ENCODE measurements around the gene UTP4.
"Not testable (repeated sequence)": the region's sequence is repeated elsewhere in the genome, so short reads cannot be mapped to it uniquely, and the experiment has no call there.

The UTP4 gene

GRCh38 chr16:69111216-69111875 lies 21.1 kb upstream of the UTP4 start:
- DNase-seq = no peak

GRCh38 chr16:69111876-69112230 lies 20.6 kb upstream of the UTP4 start:
- DNase-seq = no peak

- no peak for DNase-seq
Measured at GRCh38 chr16:69112285-69113129, 19.9 kb upstream of the UTP4 start.

GRCh38 chr16:69113216-69113615 lies 19.2 kb upstream of the UTP4 start:
- DNase-seq = no peak

DNA sequence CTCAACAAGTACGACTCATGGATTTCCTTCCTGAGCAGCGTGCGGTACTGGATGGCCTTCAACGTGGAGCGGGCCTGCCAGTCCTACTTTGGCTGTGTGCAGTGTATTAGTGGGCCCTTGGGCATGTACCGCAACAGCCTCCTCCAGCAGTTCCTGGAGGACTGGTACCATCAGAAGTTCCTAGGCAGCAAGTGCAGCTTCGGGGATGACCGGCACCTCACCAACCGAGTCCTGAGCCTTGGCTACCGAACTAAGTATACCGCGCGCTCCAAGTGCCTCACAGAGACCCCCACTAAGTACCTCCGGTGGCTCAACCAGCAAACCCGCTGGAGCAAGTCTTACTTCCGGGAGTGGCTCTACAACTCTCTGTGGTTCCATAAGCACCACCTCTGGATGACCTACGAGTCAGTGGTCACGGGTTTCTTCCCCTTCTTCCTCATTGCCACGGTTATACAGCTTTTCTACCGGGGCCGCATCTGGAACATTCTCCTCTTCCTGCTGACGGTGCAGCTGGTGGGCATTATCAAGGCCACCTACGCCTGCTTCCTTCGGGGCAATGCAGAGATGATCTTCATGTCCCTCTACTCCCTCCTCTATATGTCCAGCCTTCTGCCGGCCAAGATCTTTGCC lies 18.0 kb upstream of the UTP4 start:
- DNase-seq = no peak

DNA sequence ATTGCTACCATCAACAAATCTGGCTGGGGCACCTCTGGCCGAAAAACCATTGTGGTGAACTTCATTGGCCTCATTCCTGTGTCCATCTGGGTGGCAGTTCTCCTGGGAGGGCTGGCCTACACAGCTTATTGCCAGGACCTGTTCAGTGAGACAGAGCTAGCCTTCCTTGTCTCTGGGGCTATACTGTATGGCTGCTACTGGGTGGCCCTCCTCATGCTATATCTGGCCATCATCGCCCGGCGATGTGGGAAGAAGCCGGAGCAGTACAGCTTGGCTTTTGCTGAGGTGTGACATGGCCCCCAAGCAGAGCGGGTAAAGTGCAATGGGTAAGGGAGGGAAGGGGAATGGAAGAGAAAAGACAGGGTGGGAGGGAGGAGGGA lies 17.5 kb upstream of the UTP4 start:
- no peak for DNase-seq

GRCh38 chr16:69115361-69115760 lies 17.1 kb upstream of the UTP4 start:
- no peak for DNase-seq

DNA sequence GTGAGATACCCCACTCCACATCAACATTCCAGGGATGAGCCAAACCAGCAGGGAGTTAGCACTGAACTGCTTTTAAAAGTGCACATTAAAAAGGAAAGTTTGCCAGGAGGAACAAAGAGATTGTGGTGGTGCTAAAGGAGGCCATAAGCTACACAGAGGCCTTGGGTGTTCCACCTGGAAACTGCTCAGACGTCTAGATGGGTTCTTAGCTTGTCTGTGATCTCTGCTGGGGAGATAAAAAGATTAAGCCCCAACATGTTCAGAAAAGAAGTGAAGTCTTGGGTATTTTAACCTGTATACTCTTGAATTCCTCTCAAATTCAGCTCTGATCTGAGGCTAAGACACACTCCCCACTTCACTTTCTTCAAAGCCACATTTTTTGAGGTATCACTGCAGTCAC lies 16.6 kb upstream of the UTP4 start:
- no peak for DNase-seq

- no peak for DNase-seq
Measured at GRCh38 chr16:69116256-69116875, 16.1 kb upstream of the UTP4 start.

- DNase-seq = no peak
Measured at GRCh38 chr16:69116906-69117305, 15.5 kb upstream of the UTP4 start.

DNA sequence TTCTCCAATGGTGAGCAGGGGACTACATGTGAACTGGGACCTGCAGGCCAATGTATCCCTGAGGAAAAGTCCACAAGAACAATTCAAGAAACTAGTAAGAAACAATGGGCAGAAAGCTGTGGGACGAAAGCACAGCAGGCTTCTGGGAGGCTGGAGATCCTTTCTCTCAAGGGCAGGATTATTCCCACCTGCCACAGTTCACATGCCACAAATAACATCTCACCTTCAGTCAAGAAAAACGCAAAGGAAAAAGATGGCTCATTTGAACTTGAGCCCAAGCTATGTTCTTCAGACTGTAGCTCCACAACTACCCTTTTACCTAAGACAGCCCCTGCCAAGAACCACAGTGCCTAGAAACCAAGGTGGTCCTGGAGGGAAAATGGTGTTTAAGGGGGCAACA lies 14.0 kb upstream of the UTP4 start:
- DNase-seq = no peak

DNA sequence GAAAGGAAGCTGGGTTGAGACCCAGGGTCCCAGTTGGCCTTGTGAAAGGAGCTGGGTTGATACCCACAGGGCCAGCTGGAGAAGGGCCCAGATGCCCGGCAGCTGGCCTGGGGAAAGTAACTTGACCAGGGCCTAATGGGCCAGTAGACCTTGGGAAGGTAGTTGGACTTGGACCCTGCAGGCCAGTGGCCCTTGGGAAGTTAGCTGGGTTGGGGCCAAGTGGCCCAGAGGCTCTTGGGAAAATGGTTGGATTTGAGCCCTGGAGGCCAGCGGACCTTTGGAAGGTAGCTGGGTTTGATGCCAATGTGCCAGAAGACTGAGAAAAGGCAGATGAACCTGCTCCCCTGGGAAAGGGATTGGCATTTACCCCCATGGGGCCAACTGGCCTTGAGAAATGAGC lies 13.5 kb upstream of the UTP4 start:
- no peak for DNase-seq

DNA sequence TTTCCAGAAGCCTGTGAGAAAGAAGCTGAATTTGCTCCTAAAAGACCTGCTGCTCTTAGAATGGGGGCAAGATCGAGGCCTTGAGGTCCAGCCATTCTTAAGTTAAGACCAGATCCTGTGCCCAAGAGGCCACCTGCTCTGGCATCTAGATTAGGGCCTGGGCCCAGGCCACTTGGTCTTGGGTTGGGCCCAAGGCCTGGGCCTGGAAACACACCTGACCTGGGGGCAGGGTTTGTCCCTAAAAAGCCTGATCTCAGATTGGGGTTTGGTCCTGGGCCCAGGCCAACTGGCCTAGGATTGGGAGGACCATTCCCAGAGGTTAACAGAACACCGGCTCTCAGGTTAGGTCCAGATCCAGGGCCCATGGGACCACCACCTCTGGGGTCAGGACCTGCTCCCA lies 12.9 kb upstream of the UTP4 start:
- DNase-seq = no peak

DNA sequence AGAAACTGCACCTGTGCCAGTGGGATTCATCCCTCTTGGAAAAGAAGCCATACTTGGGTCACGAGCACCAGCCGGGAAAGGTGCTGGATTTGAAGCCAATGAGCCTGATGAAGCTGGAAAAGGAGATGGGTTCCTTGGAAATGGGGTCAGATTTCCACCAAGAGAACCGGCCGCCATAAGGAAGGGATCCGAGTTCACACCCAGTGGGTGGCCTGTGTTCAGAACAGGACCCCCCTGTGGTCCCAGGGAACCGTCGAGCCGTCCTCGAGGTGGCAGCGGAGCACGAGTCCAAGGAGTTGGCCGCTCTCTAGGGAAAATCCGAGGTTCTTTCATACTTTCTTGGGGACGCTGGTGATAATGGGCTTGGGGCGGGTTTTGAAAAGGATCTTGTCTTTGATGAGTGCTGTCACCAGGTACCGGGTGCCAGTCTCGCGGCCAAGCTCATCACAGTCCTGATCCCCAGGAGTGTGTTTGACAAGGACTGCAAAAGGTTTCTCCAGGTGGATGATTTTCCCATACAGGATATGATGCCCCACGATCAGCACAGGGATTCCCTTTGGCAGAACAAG lies 12.3 kb upstream of the UTP4 start:
- DNase-seq = no peak

DNA sequence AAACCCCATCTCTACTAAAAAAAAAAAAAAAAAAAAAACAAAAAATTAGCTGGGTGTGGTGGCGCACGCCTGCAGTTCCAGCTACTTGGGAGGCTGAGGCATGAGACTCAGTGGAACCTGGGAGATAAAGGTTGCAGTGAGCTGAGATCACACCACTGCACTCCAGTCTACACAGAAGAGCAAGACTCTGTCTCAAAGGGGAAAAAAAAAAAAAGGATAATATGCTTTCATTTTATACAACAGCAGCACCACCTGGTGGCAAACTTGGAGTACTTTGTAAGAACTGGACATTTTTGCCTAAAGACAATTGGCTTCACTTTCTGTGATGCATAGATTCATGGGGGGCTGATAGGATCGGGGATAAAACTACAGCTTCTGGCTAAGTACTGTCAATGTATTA lies 8.5 kb upstream of the UTP4 start:
- no peak for DNase-seq

GRCh38 chr16:69124406-69124805 lies 8.0 kb upstream of the UTP4 start:
- DNase-seq = not testable (repeated sequence)

GRCh38 chr16:69124961-69125360 lies 7.5 kb upstream of the UTP4 start:
- not testable (repeated sequence) for DNase-seq

- no peak for DNase-seq
Measured at GRCh38 chr16:69126221-69126620, 6.2 kb upstream of the UTP4 start.

- DNase-seq = not testable (repeated sequence)
Measured at GRCh38 chr16:69126801-69127200, 5.6 kb upstream of the UTP4 start.

GRCh38 chr16:69127966-69128510 lies 4.4 kb upstream of the UTP4 start:
- DNase-seq = no peak

DNA sequence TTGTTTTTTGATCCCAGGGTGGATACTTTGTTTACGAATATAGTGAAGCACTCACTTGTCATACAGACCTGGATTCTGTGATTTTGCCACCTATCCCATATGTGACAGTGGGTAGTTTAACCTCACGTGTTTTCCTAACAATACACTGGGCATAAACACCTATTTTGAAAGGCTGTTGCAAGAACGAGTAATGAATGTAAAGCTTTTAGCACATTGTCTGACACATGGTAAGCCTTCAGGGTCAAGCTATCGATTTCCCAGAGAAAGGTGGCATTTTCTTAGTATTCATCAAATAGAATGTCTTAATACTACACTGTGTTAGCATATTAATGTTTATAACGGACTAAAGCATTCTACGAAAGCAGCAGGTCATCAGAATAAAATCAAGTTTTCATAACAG lies 2.0 kb upstream of the UTP4 start:
- no peak for DNase-seq

- DNase-seq = no peak
Measured at GRCh38 chr16:69131167-69131838, 1.1 kb upstream of the UTP4 start.

Measured in NCI-H2081 treated with DMSO at 0.1 percent for 48 hours (cell line).